ENCODE data around the gene ASCL5.

ASCL5 gene

DNA sequence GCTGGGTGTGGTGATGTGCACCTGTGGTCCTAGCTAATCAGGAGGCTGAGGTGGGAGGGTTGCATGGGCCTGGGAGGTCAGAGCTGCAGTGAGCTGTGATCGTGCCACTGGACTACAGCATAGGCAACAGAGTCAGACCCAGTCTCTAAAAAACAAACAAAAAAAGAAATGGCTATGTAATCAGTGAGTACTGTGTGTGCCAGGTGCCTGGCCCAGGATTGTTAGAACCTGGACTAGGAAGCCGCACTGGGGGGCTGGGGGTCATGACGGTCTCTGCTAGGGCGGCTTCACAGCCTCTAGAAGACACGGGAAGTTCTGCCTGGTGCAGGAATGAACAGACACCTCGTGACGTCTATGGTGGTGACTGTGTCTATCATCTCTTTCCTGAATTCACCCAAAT, 18.8 kb upstream of the ASCL5 start:
- no peaks in the 10 kb centered on the region for H4K20me1 ChIP-seq (ENCODE audit: insufficient read depth, low read length, poor library complexity, severe bottlenecking)
- no peaks in the 10 kb centered on the region for H3K4me1 ChIP-seq (ENCODE audit: insufficient read depth, low read length, poor library complexity, severe bottlenecking)
- no peak overlapping the region for H2AFZ ChIP-seq (ENCODE audit: low read length)
- peaks cover 59% of the 10 kb centered on the region; the same call in 1 of the 2 replicates for H3K36me3 ChIP-seq (ENCODE audit: insufficient read depth, low read length)
- no peaks in the 10 kb centered on the region for H3K9me3 ChIP-seq (ENCODE audit: insufficient read depth, low read depth, low read length)
- no peak overlapping the region for H3K4me3 ChIP-seq (ENCODE audit: low read length, poor library complexity, severe bottlenecking)
- no peaks in the 10 kb centered on the region for H3K79me2 ChIP-seq (ENCODE audit: insufficient read depth, low read length)
- no peaks in the 10 kb centered on the region for H3K27me3 ChIP-seq (ENCODE audit: insufficient read depth, low read length, poor library complexity, severe bottlenecking)
- H3K9ac ChIP-seq (ENCODE audit: low read depth, low read length, poor library complexity, severe bottlenecking): no peak overlapping the region
- no peaks in the 10 kb centered on the region for H3F3A ChIP-seq (ENCODE audit: low read depth)
- no peaks in the 10 kb centered on the region for H3K9me2 ChIP-seq (replicated peaks; ENCODE audit: low read depth, low read length)
- H3K4me2 ChIP-seq (ENCODE audit: low read depth, low read length, poor library complexity, severe bottlenecking): no peak overlapping the region
- TF ChIP-seq, protein P1, sequence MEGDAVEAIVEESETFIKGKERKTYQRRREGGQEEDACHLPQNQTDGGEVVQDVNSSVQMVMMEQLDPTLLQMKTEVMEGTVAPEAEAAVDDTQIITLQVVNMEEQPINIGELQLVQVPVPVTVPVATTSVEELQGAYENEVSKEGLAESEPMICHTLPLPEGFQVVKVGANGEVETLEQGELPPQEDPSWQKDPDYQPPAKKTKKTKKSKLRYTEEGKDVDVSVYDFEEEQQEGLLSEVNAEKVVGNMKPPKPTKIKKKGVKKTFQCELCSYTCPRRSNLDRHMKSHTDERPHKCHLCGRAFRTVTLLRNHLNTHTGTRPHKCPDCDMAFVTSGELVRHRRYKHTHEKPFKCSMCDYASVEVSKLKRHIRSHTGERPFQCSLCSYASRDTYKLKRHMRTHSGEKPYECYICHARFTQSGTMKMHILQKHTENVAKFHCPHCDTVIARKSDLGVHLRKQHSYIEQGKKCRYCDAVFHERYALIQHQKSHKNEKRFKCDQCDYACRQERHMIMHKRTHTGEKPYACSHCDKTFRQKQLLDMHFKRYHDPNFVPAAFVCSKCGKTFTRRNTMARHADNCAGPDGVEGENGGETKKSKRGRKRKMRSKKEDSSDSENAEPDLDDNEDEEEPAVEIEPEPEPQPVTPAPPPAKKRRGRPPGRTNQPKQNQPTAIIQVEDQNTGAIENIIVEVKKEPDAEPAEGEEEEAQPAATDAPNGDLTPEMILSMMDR (conservative IDR thresholded peaks at IDR 0.05; ENCODE audit: low read length): no peak
- no peak for TF ChIP-seq EZH2phosphoT487 (IDR thresholded peaks at IDR 0.05; ENCODE audit: borderline replicate concordance)

GRCh38 chr1:201145132-201145531, 18.1 kb upstream of the ASCL5 start:
- H3K4me3 ChIP-seq (ENCODE audit: low read length, poor library complexity, severe bottlenecking): no peak overlapping the region
- H3K27me3 ChIP-seq (ENCODE audit: insufficient read depth, low read length, poor library complexity, severe bottlenecking): no peaks in the 10 kb centered on the region
- H3K79me2 ChIP-seq (ENCODE audit: insufficient read depth, low read length): no peaks in the 10 kb centered on the region
- H2AFZ ChIP-seq (ENCODE audit: low read length): no peak overlapping the region
- H3F3A ChIP-seq (ENCODE audit: low read depth): no peaks in the 10 kb centered on the region
- no peak overlapping the region for H3K4me2 ChIP-seq (ENCODE audit: low read depth, low read length, poor library complexity, severe bottlenecking)
- no peaks in the 10 kb centered on the region for H4K20me1 ChIP-seq (ENCODE audit: insufficient read depth, low read length, poor library complexity, severe bottlenecking)
- peaks cover 63% of the 10 kb centered on the region; the same call in 1 of the 2 replicates for H3K36me3 ChIP-seq (ENCODE audit: insufficient read depth, low read length)
- TF ChIP-seq EZH2phosphoT487 (IDR thresholded peaks at IDR 0.05; ENCODE audit: borderline replicate concordance): no peak
- TF ChIP-seq, protein P1 (conservative IDR thresholded peaks at IDR 0.05; ENCODE audit: low read length): no peak
- H3K9me2 ChIP-seq (replicated peaks; ENCODE audit: low read depth, low read length): no peaks in the 10 kb centered on the region
- H3K9ac ChIP-seq (ENCODE audit: low read depth, low read length, poor library complexity, severe bottlenecking): no peak overlapping the region
- no peaks in the 10 kb centered on the region for H3K4me1 ChIP-seq (ENCODE audit: insufficient read depth, low read length, poor library complexity, severe bottlenecking)
- no peaks in the 10 kb centered on the region for H3K9me3 ChIP-seq (ENCODE audit: insufficient read depth, low read depth, low read length)

- peaks cover 63% of the 10 kb centered on the region; the same call in 1 of the 2 replicates for H3K36me3 ChIP-seq (ENCODE audit: insufficient read depth, low read length)
- no peaks in the 10 kb centered on the region for H4K20me1 ChIP-seq (ENCODE audit: insufficient read depth, low read length, poor library complexity, severe bottlenecking)
- no peaks in the 10 kb centered on the region for H3K9me3 ChIP-seq (ENCODE audit: insufficient read depth, low read depth, low read length)
- H3K9ac ChIP-seq (ENCODE audit: low read depth, low read length, poor library complexity, severe bottlenecking): no peak overlapping the region
- TF ChIP-seq, protein P1 (conservative IDR thresholded peaks at IDR 0.05; ENCODE audit: low read length): no peak
- no peak for TF ChIP-seq EZH2phosphoT487 (IDR thresholded peaks at IDR 0.05; ENCODE audit: borderline replicate concordance)
- H2AFZ ChIP-seq (ENCODE audit: low read length): no peak overlapping the region
- no peaks in the 10 kb centered on the region for H3K4me1 ChIP-seq (ENCODE audit: insufficient read depth, low read length, poor library complexity, severe bottlenecking)
- H3K9me2 ChIP-seq (replicated peaks; ENCODE audit: low read depth, low read length): no peaks in the 10 kb centered on the region
- H3K4me2 ChIP-seq (ENCODE audit: low read depth, low read length, poor library complexity, severe bottlenecking): no peak overlapping the region
- H3K4me3 ChIP-seq (ENCODE audit: low read length, poor library complexity, severe bottlenecking): no peak overlapping the region
- no peaks in the 10 kb centered on the region for H3K79me2 ChIP-seq (ENCODE audit: insufficient read depth, low read length)
- H3F3A ChIP-seq (ENCODE audit: low read depth): no peaks in the 10 kb centered on the region
- no peaks in the 10 kb centered on the region for H3K27me3 ChIP-seq (ENCODE audit: insufficient read depth, low read length, poor library complexity, severe bottlenecking)
Measured at GRCh38 chr1:201144701-201145100, 17.7 kb upstream of the ASCL5 start.

Data from Loucy (cell line).